ENCODE measurements around the gene DISP3.

Gene DISP3

GRCh38 chr1:11530731-11531311 lies 51.9 kb downstream of the DISP3 start:
- no peak for DNase-seq

DNA sequence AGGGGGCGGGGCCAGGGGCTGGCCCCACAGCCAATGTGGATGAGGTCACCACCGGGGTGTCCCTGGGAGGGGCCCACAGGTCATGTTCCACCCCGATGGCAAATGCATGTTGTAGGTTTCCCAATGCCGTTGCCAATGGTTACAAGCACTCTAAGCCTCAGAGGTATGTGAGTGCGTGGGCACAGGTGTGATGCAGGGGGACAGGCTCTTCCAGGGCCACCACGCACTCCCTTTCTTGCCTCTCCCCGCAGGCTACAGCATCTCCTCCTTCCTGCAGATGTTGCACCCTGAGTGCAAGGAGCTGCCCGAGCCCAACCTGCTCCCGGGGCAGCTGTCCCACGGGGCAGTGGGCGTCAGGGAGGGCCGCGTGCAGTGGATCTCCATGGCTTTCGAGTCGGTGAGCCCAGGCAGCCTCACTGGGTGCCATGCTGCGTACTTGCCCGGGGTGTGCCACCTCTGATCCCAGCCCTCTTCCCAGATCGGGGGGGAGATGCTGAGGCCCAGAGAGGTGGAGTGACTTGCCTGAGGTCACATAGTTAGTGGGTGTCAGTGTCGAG lies 52.4 kb downstream of the DISP3 start:
- DNase-seq = no peak

DNA sequence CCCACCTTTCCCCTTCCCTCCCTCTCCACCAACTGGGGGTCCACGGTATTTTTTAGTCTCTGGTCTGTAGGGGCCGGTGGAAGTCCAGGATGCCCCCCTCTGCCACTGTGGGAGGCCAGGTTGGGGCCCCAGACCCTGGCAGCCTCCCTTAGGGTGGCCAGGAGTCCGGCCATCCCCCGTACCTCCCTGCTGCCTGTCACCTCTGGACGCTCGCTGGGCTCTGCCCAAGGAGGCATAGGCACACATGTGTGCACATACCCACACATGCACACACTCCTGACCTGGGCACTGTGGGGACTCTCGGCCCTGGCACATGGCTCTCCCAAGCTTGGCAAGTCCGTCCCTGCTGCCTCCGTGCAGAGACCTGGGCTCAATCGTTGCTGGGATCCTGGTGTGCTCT lies 53.0 kb downstream of the DISP3 start:
- DNase-seq = no peak

DNA sequence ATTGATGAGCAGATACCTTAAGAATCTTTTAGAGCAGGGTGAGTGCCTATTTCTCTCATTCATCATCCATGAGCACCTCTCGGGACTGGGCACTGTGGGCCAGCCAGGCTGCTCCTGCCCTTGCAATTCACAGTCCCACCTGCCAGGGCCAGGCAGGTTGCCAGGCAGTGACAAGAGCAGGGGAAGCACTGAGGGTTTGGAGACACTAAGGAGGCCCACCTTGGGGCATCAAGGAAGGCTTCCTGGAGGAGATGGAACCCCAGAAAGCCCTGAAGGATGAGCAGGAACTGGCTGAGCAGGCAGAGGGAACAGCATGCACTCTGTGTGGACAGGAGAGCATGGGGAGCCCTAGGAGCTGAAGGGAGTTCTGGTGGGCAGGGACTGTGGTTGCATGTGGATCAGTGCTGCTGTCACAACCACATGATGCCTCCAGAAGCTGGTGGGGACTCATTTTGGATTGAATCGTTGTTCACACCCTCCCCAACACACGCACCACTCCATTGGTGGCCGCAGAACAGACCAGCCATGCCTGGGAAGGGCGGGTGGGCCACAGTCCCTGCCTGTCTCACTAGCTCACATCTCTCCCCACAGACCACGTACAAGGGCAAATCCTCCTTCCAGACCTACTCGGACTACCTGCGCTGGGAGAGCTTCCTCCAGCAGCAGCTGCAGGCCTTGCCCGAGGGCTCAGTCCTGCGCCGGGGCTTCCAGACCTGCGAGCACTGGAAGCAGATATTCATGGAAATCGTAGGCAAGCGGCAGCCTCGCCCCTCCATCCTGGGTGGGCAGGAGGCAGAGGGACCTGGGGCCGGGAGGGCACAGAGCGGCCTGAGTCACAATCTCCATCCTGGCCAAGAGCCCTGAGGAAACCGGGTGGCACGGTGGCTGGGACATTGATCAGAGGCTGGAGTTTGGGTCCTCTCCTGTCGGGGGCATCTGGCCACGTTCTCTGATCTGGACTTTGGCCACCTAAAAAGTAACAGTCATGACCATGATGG lies 55.1 kb downstream of the DISP3 start:
- DNase-seq = no peak

DNA sequence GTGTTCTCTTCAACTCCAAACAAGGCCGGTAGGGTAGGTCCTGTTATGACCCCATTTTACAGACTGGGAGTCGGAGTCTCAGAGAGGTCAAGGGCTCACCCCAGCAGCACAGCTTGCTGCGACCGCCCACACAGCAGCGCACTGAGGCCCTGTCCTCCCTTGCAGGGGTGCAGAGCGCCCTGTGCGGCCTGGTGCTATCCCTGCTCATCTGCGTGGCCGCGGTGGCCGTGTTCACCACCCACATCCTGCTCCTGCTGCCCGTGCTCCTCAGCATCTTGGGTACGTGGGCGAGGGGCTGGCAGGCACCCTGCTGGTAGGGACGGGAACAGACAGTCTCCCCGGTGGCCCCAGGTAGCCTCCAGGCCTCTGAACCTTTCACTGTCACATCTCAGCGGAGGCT lies 55.9 kb downstream of the DISP3 start:
- DNase-seq = no peak

- DNase-seq = no peak
Measured at GRCh38 chr1:11535316-11535715, 56.4 kb downstream of the DISP3 start.

- no peak for DNase-seq
Measured at GRCh38 chr1:11535761-11536572, 57.0 kb downstream of the DISP3 start.

GRCh38 chr1:11536573-11537379 lies 57.8 kb downstream of the DISP3 start:
- DNase-seq = no peak

- no peak for DNase-seq
Measured at GRCh38 chr1:11537380-11537764, 58.4 kb downstream of the DISP3 start.

DNA sequence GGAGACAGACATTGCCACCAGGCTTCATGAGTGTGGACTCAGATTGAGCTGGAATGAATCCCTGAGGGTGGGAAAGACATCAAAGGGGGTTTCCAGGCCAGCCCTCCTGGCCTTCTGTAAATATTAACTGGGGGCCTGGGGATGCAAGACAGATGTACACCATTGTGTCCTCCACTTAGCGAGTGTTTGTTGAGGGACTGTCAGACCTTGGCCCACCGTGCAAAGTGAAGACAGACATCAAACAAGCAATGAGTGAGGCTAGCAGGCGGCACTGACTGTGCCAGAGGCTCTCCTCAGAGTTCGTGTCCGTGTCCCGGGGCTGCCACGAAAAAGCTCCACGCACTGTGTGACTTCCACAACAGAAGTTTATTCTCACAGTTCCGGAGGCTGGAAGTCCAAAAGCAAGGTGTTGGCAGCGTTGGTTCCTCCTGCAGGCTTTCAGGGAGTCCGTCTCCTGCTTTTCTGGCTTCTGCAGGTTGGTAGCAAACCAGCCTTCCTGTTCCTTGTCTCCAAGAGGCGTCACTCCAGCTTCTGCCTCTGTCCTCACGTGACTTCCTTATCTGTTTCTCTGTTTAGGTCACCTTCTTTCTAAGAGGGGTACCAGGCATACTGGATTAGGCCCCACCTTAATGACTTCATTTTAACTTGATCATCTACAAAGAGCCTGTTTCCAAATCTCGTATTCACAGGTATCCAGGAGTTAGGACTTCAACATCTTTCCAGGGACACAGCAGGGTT lies 59.1 kb downstream of the DISP3 start:
- no peak for DNase-seq

- no peak for DNase-seq
Measured at GRCh38 chr1:11538886-11539285, 59.9 kb downstream of the DISP3 start.

DNA sequence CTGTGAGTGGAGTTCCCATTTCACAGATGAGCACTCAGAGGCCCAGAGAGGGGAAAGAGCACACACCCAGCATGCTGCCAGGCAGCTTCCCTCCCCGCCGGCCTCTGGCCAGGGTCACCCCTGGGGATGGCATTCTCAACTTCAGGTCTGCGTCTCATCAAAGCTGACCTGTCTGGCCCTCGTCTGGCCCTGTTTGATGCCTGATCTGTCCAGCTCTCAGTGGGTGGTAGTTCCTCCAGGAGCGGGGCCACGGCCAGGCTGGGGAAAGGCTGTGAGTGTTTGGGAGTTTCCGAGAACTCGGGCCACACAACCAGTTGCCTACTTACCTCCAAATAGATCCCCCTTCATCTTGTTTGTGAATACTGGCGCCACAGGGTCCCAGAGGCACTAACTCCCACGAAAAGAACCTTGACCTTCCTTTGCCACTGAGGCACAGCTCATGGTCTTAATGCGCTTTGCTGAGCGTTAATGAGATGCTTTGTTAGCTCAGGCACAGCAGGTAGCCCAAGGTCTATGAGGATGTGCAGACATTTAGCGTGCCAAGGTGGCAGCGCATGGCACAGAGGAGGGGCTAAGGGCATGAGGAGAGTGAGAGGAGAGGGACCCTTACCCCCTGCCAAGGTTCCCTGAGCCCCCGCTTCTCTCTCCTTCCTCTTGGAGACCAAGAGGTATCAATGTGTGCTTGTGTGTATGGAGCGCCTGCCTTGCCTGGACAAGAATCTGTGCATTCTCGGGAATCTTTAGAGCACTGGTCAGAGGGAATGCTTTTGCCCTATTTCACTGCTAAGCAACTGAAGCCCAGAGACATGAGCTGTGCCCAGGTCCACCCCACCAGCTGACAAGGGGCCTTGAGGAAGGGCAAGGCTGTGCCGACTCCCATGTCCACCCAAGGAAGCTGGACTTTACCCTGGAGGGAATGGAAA lies 61.2 kb downstream of the DISP3 start:
- DNase-seq = no peak

GRCh38 chr1:11540773-11541160 lies 61.8 kb downstream of the DISP3 start:
- no peak for DNase-seq

- no peak for DNase-seq
Measured at GRCh38 chr1:11541236-11541635, 62.3 kb downstream of the DISP3 start.

GRCh38 chr1:11541956-11542355 lies 63.0 kb downstream of the DISP3 start:
- DNase-seq = no peak

GRCh38 chr1:11543392-11543791 lies 64.4 kb downstream of the DISP3 start:
- no peak for DNase-seq

DNA sequence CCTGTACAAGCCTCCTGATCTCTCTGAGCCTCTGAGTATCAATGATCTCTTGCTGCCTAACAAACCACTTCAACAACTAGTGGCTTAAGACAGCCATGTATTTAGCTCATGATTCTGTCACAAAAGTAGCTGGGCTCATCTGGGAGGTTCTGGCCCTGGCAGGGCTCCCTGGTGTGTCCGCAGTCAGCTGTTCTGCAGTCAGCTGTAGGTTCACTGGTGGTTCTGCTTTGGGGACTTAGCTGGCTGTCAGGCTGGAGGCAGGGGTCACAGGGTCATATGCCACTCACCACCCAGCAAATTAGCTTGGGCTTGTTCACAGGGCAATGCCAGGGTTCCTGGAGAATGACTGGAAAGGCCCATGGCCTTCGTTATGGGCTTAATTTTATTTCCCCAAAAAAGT lies 64.8 kb downstream of the DISP3 start:
- no peak for DNase-seq

DNA sequence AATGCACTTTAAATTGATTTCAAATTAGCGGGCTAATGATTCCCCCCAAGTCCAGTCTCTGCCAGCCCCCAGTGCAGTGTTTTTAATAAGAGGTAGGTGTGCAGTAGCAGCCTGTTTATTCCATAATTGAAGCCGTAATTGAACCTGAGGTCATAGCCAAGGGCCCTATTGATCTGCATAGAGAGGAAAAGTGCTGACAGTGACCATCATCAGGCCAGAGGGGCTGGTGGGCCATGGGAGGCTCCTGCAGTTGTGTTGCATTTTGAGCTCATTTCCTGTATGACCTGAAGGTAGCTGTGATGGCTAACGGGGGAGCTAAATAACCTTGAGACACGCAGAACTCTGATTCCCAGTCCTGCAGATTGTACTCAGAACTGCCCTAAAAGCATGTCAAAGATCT lies 67.5 kb downstream of the DISP3 start:
- DNase-seq = no peak

DNA sequence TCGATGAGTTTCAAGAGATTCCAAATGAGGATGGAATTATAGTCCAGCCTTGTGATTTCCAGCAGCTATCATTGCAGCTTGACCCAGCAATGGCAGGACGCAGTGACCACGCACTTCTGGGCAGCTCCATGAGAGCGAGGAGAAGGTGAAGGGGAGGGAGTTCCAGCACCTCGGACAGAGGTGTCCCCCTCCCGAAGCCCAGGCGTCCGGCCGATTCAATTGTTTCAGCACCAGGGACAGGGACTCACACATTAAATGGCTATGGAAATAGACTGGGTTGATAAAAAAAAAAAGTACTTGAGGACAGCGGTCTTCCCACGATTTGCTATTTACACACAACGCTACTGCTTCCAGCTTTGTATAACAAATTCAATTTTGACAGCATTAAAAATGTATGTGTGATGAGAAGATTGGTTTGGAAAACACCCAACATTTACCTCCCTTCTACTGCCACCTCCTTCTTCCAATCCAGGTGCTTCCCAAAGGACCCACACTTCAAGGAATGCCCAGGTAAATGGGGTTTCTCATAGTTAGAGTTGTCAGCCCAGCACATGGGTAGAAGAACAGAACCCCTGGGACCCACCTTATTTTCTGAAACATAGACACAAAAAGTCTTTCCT lies 71.8 kb downstream of the DISP3 start:
- DNase-seq = peak; percentile 22

- no peak for DNase-seq
Measured at GRCh38 chr1:11558276-11558675, 79.3 kb downstream of the DISP3 start.

Measured in stimulated activated CD4-positive, alpha-beta T cell treated with anti-CD3 and anti-CD28 coated beads, Interleukin-4, amount 100 ng/mL, for 1 hour (primary cell).